CD14-positive monocyte (primary cell): ENCODE measurements around the gene TFEB. TPM values are rescaled to one million over a fixed set of nuclear protein-coding genes. Genes with fewer than 3 reads are reported as not detected.

ENCODE experiments used
- DNase-seq, 3 donors: peaks; one replicate each; pipeline ENCODE4 v3.0.0-alpha.2; 2011 to 2022
- H2AFZ ChIP-seq: 2 replicates; pipeline ENCODE4 v1.6.0; 2012; ENCODE audit warnings: mild to moderate bottlenecking, low read depth, low read length, inconsistent platforms; ENCODE audit not compliant: insufficient read depth, poor library complexity, severe bottlenecking
- H3K27ac ChIP-seq, 2 donors: 1 replicate in 1 of 2; 2 replicates in 1 of 2; pipeline ENCODE4 v1.5.1; 2012 to 2013; ENCODE audit warnings: low read length in 2 of 2, control low read depth in 1 of 2, inconsistent platforms in 1 of 2, low read depth in 1 of 2, mild to moderate bottlenecking in 1 of 2
- H3K27me3 ChIP-seq, 2 donors: one replicate each; pipeline versions ENCODE4 v1.6.0 to v1.6.1; 2011 to 2013; ENCODE audit warnings: low read length in 2 of 2; ENCODE audit not compliant: control insufficient read depth in 2 of 2, insufficient read depth in 2 of 2
- H3K36me3 ChIP-seq, 2 donors: replicated peaks in 1 of 2; 1 replicate in 1 of 2; 2 replicates in 1 of 2; pipeline versions ENCODE4 v1.5.1 to v1.6.1; 2012 to 2013; ENCODE audit warnings: low read length in 2 of 2, control low read depth in 1 of 2, inconsistent platforms in 1 of 2, mild to moderate bottlenecking in 1 of 2; ENCODE audit not compliant: insufficient read depth in 2 of 2, control insufficient read depth in 1 of 2
- H3K4me1 ChIP-seq, 2 donors: 1 replicate in 1 of 2; 2 replicates in 1 of 2; pipeline versions ENCODE4 v1.5.1 to v1.6.1; 2012 to 2013; ENCODE audit warnings: low read length in 2 of 2, control low read depth in 1 of 2, inconsistent platforms in 1 of 2, mild to moderate bottlenecking in 1 of 2, moderate library complexity in 1 of 2; ENCODE audit not compliant: insufficient read depth in 2 of 2, control insufficient read depth in 1 of 2
- H3K4me2 ChIP-seq: replicated peaks from 2 replicates; pipeline ENCODE3; 2012; ENCODE audit warnings: low read length, moderate library complexity, mild to moderate bottlenecking; ENCODE audit not compliant: poor library complexity, severe bottlenecking; ENCODE audit errors: extremely low read depth
- H3K4me3 ChIP-seq, 3 experiments: fragments of 200-600 bp in 1 of 3; sonication (generic) in 1 of 3; replicated peaks in 1 of 3; 1 replicate in 2 of 3; 2 replicates in 1 of 3; pipeline ENCODE4 v1.5.1; 2011 to 2013; ENCODE audit warnings: low read length in 3 of 3, mild to moderate bottlenecking in 3 of 3, control low read depth in 2 of 3, low read depth in 2 of 3, inconsistent platforms in 1 of 3, moderate library complexity in 1 of 3
- H3K79me2 ChIP-seq: 2 replicates; pipeline ENCODE4 v1.6.0; 2012; ENCODE audit warnings: mild to moderate bottlenecking, control low read depth, inconsistent platforms, low read length, moderate library complexity; ENCODE audit not compliant: insufficient read depth
- H3K9ac ChIP-seq: 2 replicates; pipeline ENCODE4 v1.6.0; 2017; ENCODE audit warnings: low read length, mild to moderate bottlenecking; ENCODE audit not compliant: insufficient read depth, poor library complexity, severe bottlenecking
- H3K9me3 ChIP-seq, 2 donors: replicated peaks in 1 of 2; 1 replicate in 1 of 2; 2 replicates in 1 of 2; pipeline versions ENCODE4 v1.5.1 to v1.6.1; 2012 to 2013; ENCODE audit warnings: low read length in 2 of 2, control low read depth in 1 of 2; ENCODE audit not compliant: control insufficient read depth in 1 of 2, insufficient read depth in 1 of 2
- H4K20me1 ChIP-seq: 2 replicates; pipeline ENCODE4 v1.6.0; 2012; ENCODE audit warnings: mild to moderate bottlenecking, low read length, control low read depth, moderate library complexity; ENCODE audit not compliant: insufficient read depth
- H3K27ac Mint-ChIP-seq, 7 donors: one replicate each; pipeline ENCODE4 v1.8.0; 2020; ENCODE audit warnings: mild to moderate bottlenecking in 7 of 7, mixed read lengths in 7 of 7, moderate library complexity in 6 of 7, inconsistent platforms in 2 of 7
- H3K27me3 Mint-ChIP-seq, 3 donors: one replicate each; pipeline ENCODE4 v1.8.0; 2021 to 2022; ENCODE audit warnings: low read depth in 3 of 3, mild to moderate bottlenecking in 3 of 3, mixed read lengths in 3 of 3, moderate library complexity in 3 of 3, inconsistent platforms in 1 of 3
- H3K36me3 Mint-ChIP-seq, 2 donors: one replicate each; pipeline ENCODE4 v1.8.0; 2020; ENCODE audit warnings: mixed read lengths in 2 of 2, inconsistent platforms in 1 of 2, mild to moderate bottlenecking in 1 of 2
- H3K4me1 Mint-ChIP-seq: one replicate; pipeline ENCODE4 v1.8.0; 2020; ENCODE audit warnings: mild to moderate bottlenecking, mixed read lengths
- H3K4me3 Mint-ChIP-seq, 2 donors: one replicate each; pipeline ENCODE4 v1.8.0; 2020; ENCODE audit warnings: mild to moderate bottlenecking in 2 of 2, mixed read lengths in 2 of 2, moderate library complexity in 1 of 2
- H3K9me3 Mint-ChIP-seq, 7 donors: one replicate each; pipeline ENCODE4 v1.8.0; 2020 to 2022; ENCODE audit warnings: mixed read lengths in 7 of 7, mild to moderate bottlenecking in 6 of 7, moderate library complexity in 6 of 7, inconsistent platforms in 2 of 7
- WGBS: methylation state at CpG from one replicate; pipeline ENCODE4 v1.1.5; 2013; ENCODE audit warnings: missing lambda C conversion rate; ENCODE audit not compliant: insufficient coverage; 5-methylcytosine and 5-hydroxymethylcytosine counted together
- intact Hi-C, 2 donors: fragments of 100-400 bp; cut with micrococcal nuclease; formaldehyde crosslinking; loops; one replicate each; pipeline versions ENCODE4 v1.15.0 to v1.15.1; 2023
- polyA plus RNA-seq, 3 donors: library from polyadenylated mRNA; depleted of rRNA in 1 of 3; unstranded in 2 of 3; stranded (reverse) in 1 of 3; fragments of 300-500 nt in 2 of 3; fragments of >200 nt in 1 of 3; fragmentation: Illumina TruSeq in 2 of 3; gene quantifications; 1 replicate in 2 of 3; 2 replicates in 1 of 3; pipeline ENCODE4 v1.2.3, GENCODE V29; 2012 to 2021
- TF ChIP-seq, protein P1 (sequence below): fragments of 200-600 bp; IDR thresholded peaks from one replicate; pipeline ENCODE4 v1.8.0; 2022; ENCODE audit warnings: antibody characterized with exemption, mild to moderate bottlenecking

Gene TFEB
- polyA plus RNA-seq, 3 donors, result 42.6 to 60.0 (median 55.0) TPM

DNA sequence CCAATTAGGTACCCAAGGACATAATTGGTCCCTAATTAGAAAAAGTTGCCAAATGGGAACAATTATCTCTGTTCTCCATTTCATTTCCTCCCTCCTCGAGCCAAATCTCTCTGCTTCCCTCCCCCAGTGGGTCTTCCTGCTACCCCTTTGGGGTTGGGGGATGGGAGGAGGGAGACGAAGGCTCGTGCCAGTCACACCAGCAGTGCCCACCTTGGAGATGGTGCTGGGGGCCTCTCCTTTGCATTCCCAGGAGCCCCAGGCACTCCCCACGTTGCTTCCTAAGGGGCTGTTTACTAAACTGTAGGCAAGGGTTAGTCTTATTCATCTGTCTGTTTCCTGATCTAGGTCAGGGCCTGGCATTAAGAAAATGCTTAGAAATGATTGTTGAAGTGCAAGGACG is 64.0 kb downstream of the TFEB start:
- H3K9me3 Mint-ChIP-seq, result peaks cover 0 to 5% (median 0%) of the 10 kb centered on the region in 7 donors
- Histone ChIP-seq H2AFZ (no peak overlapping the region), H3K4me3 (no peak overlapping the region), H3K9ac (no peak overlapping the region), H3K36me3 (no peaks in the 10 kb centered on the region), H4K20me1 (no peaks in the 10 kb centered on the region), H3K27me3 (peaks cover 0 to 2% of the 10 kb centered on the region in 2 donors), H3K9me3 (no peaks in the 10 kb centered on the region), H3K4me1 (peaks cover 0 to 2% of the 10 kb centered on the region in 2 donors), H3K79me2 (no peaks in the 10 kb centered on the region), H3K4me2 (no peak overlapping the region), H3K27ac (no peak overlapping the region)
- no peak for DNase-seq
- TF ChIP-seq, protein P1, sequence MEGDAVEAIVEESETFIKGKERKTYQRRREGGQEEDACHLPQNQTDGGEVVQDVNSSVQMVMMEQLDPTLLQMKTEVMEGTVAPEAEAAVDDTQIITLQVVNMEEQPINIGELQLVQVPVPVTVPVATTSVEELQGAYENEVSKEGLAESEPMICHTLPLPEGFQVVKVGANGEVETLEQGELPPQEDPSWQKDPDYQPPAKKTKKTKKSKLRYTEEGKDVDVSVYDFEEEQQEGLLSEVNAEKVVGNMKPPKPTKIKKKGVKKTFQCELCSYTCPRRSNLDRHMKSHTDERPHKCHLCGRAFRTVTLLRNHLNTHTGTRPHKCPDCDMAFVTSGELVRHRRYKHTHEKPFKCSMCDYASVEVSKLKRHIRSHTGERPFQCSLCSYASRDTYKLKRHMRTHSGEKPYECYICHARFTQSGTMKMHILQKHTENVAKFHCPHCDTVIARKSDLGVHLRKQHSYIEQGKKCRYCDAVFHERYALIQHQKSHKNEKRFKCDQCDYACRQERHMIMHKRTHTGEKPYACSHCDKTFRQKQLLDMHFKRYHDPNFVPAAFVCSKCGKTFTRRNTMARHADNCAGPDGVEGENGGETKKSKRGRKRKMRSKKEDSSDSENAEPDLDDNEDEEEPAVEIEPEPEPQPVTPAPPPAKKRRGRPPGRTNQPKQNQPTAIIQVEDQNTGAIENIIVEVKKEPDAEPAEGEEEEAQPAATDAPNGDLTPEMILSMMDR, result no peak
- peaks cover 6% of the 10 kb centered on the region for H3K4me1 Mint-ChIP-seq
- no peak overlapping the region for H3K4me3 Mint-ChIP-seq
- 43% methylated on average over 1 of the region's 5 CpGs for WGBS
- no peaks in the 10 kb centered on the region for H3K36me3 Mint-ChIP-seq
- intact Hi-C loops, result no loop called here
- H3K27me3 Mint-ChIP-seq, result peaks cover 3 to 6% (median 5%) of the 10 kb centered on the region in 3 donors
- H3K27ac Mint-ChIP-seq, result no peak overlapping the region

DNA sequence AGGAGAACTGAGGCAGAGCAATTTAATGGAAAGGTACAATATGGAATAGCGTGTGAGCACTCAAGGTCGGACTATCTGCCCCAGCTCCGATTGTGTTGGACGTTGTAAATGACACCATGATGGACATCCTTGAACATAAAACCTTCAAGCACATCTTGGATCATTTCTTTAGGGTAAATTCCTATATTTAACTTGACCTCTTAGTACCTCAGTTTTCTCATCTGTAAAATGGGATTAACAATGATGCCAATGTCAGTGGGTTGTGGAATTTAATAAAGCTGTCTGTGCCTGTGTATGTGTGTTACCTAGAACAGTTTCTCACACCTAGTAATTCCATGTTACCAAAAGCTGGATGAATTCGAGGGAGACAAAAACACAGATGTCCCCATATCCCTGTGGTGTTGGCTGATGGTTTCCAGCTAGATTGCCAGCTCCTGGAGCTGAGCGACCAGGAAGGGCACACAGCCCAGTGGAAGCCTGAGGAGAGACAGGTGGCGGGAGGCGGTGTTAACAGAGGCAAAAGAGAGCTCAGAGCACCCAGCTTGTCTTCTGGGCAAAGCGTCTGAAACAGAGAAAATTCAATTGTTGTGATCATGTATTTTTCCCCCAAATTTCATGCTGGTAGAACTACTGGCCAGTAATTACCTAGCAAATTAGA is 64.6 kb downstream of the TFEB start:
- peaks cover 0 to 5% (median 0%) of the 10 kb centered on the region in 7 donors for H3K9me3 Mint-ChIP-seq
- peaks cover 3% of the 10 kb centered on the region for H3K4me1 Mint-ChIP-seq
- DNase-seq, result no peak
- H2AFZ ChIP-seq, result no peak overlapping the region
- H3K9ac ChIP-seq, result no peak overlapping the region
- no peak overlapping the region for H3K27ac ChIP-seq
- H3K4me1 ChIP-seq, result no peaks in the 10 kb centered on the region
- H3K4me3 Mint-ChIP-seq, result no peak overlapping the region
- WGBS, result 98% methylated on average over 4 of the region's 9 CpGs
- intact Hi-C loops, result no loop called here
- H4K20me1 ChIP-seq, result no peaks in the 10 kb centered on the region
- TF ChIP-seq, protein P1, result no peak
- H3K4me3 ChIP-seq, result no peak overlapping the region
- no peaks in the 10 kb centered on the region for H3K79me2 ChIP-seq
- H3K36me3 Mint-ChIP-seq, result no peaks in the 10 kb centered on the region
- peaks cover 3 to 8% (median 7%) of the 10 kb centered on the region in 3 donors for H3K27me3 Mint-ChIP-seq
- H3K27ac Mint-ChIP-seq, result no peak overlapping the region
- no peaks in the 10 kb centered on the region for H3K9me3 ChIP-seq
- H3K36me3 ChIP-seq, result no peaks in the 10 kb centered on the region
- H3K4me2 ChIP-seq, result no peak overlapping the region
- H3K27me3 ChIP-seq, result peaks cover 0 to 2% of the 10 kb centered on the region in 2 donors
